ENCODE measurements around the gene IKBKE.

The IKBKE gene

DNA sequence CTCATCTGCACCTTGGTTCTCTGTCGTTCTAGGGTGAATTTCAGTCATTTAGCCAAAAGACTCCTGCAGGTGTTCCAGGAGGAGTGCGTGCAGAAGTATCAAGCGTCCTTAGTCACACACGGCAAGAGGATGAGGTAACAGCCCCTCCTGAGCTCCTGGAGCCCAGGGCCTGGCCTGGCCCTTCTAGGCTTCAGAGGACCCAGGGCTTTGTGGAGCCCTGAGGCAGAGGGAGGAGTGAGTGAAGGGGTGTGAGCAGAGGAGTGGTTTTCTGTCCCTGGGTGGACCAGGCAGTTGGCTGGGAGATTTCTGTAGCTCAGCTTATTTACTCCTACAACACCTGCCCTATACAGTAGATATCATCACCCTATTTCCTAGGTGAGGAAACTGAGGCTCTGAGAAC lies 21.3 kb downstream of the IKBKE start:
- H3F3A ChIP-seq (ENCODE audit: control insufficient read depth, insufficient read depth) = no peaks in the 10 kb centered on the region
- H3K9me2 ChIP-seq (replicated peaks; ENCODE audit: control insufficient read depth, low read length) = no peaks in the 10 kb centered on the region
- no peak for TF ChIP-seq CTCF (IDR thresholded peaks at IDR 0.05; ENCODE audit: low read depth, low read length, poor library complexity, severe bottlenecking)
- H4K20me1 ChIP-seq (ENCODE audit: control insufficient read depth, insufficient read depth, low read depth, low read length) = peaks cover 7% of the 10 kb centered on the region; the same call in 1 of the 2 replicates
- H3K9me3 ChIP-seq (ENCODE audit: control insufficient read depth, insufficient read depth, low read length) = no peaks in the 10 kb centered on the region
- H3K4me3 ChIP-seq (ENCODE audit: low read length) = no peak overlapping the region
- peaks cover 21% of the 10 kb centered on the region for H3K4me1 ChIP-seq (ENCODE audit: control insufficient read depth, low read length)
- H3K4me2 ChIP-seq (ENCODE audit: low read length) = no peak overlapping the region
- no peak overlapping the region for H3K27ac ChIP-seq (ENCODE audit: low read depth, low read length)
- H3K27me3 ChIP-seq (ENCODE audit: control insufficient read depth, low read length) = no peaks in the 10 kb centered on the region
- peaks cover 14% of the 10 kb centered on the region; the same call in 1 of the 2 replicates for H3K36me3 ChIP-seq (ENCODE audit: control insufficient read depth, low read length)
- no peaks in the 10 kb centered on the region for H3K79me2 ChIP-seq (ENCODE audit: control insufficient read depth, low read length)

GRCh38 chr1:206492589-206492988 lies 22.3 kb downstream of the IKBKE start:
- Histone ChIP-seq H3K4me2 (ENCODE audit: low read length) (no peak overlapping the region), H3K79me2 (ENCODE audit: control insufficient read depth, low read length) (no peaks in the 10 kb centered on the region), H3F3A (ENCODE audit: control insufficient read depth, insufficient read depth) (no peaks in the 10 kb centered on the region), H4K20me1 (ENCODE audit: control insufficient read depth, insufficient read depth, low read depth, low read length) (peaks cover 12% of the 10 kb centered on the region), H3K4me3 (ENCODE audit: low read length) (no peak overlapping the region), H3K4me1 (ENCODE audit: control insufficient read depth, low read length) (peaks cover 30% of the 10 kb centered on the region), H3K36me3 (ENCODE audit: control insufficient read depth, low read length) (peaks cover 14% of the 10 kb centered on the region; the same call in 1 of the 2 replicates), H3K27me3 (ENCODE audit: control insufficient read depth, low read length) (no peaks in the 10 kb centered on the region), H3K9me3 (ENCODE audit: control insufficient read depth, insufficient read depth, low read length) (no peaks in the 10 kb centered on the region), H3K9me2 (replicated peaks; ENCODE audit: control insufficient read depth, low read length) (no peaks in the 10 kb centered on the region), H3K27ac (ENCODE audit: low read depth, low read length) (no peak overlapping the region)
- TF ChIP-seq CTCF (IDR thresholded peaks at IDR 0.05; ENCODE audit: low read depth, low read length, poor library complexity, severe bottlenecking) = no peak
- TF ChIP-seq EZH2phosphoT487 (IDR thresholded peaks at IDR 0.05; ENCODE audit: borderline replicate concordance, low read length) = no peak

DNA sequence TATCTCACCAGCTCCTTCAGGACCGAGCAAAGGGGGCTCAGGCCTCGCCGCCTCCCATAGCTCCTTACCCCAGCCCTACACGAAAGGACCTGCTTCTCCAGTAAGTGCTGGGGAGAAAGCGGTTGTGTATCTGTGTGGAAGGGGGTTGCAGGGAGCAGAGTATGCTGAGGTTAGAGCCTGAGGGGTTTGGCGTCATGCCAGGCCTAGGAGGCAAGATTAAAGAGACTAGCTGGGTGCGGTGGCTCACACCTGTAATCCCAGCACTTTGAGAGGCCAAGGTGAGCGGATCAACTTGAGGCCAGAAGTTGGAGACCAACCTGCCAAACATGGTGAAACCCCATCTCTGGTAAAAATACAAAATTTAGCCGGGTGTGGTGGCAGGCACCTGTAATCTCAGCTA lies 23.0 kb downstream of the IKBKE start:
- Histone ChIP-seq H3K9me3 (ENCODE audit: control insufficient read depth, insufficient read depth, low read length) (no peaks in the 10 kb centered on the region), H3K79me2 (ENCODE audit: control insufficient read depth, low read length) (no peaks in the 10 kb centered on the region), H4K20me1 (ENCODE audit: control insufficient read depth, insufficient read depth, low read depth, low read length) (peaks cover 12% of the 10 kb centered on the region), H3K36me3 (ENCODE audit: control insufficient read depth, low read length) (peaks cover 14% of the 10 kb centered on the region; the same call in 1 of the 2 replicates), H3K9me2 (replicated peaks; ENCODE audit: control insufficient read depth, low read length) (no peaks in the 10 kb centered on the region), H3K4me3 (ENCODE audit: low read length) (no peak overlapping the region), H3F3A (ENCODE audit: control insufficient read depth, insufficient read depth) (no peaks in the 10 kb centered on the region), H3K27ac (ENCODE audit: low read depth, low read length) (no peak overlapping the region), H3K4me2 (ENCODE audit: low read length) (no peak overlapping the region), H3K4me1 (ENCODE audit: control insufficient read depth, low read length) (peaks cover 37% of the 10 kb centered on the region), H3K27me3 (ENCODE audit: control insufficient read depth, low read length) (no peaks in the 10 kb centered on the region)
- no peak for TF ChIP-seq CTCF (IDR thresholded peaks at IDR 0.05; ENCODE audit: low read depth, low read length, poor library complexity, severe bottlenecking)
- TF ChIP-seq EZH2phosphoT487 (IDR thresholded peaks at IDR 0.05; ENCODE audit: borderline replicate concordance, low read length) = no peak

Data from DOHH2 (cell line).